GM13976 (cell line): ENCODE results near the gene SH3RF3.

Source experiments
- DNase-seq: peaks from one replicate; pipeline ENCODE4 v3.0.0; 2012; ENCODE audit warnings: low spot score
- CTCF ChIP-seq: IDR thresholded peaks from 2 replicates; pipeline ENCODE4 v1.5.1; 2012; ENCODE audit warnings: borderline replicate concordance, mild to moderate bottlenecking; ENCODE audit not compliant: insufficient read depth; ENCODE audit errors: extremely low read depth, missing control alignments, control extremely low read depth
- in situ Hi-C: fragments of 300-500 bp; cut with MboI; formaldehyde crosslinking; loops from one replicate; pipeline ENCODE4 v1.12.0; 2022; ENCODE audit warnings: low sequenced_read_pairs, mixed read lengths, inconsistent platforms; ENCODE audit not compliant: unreplicated experiment

Gene SH3RF3

GRCh38 chr2:109343460-109343859, 214.5 kb downstream of the SH3RF3 start:
- no peak for DNase-seq
- in situ Hi-C loops = no loop called here
- no peak for TF ChIP-seq CTCF

- DNase-seq = peak; percentile 15
- in situ Hi-C loops = no loop called here
- no peak for TF ChIP-seq CTCF
Measured at GRCh38 chr2:109344270-109344805, 215.3 kb downstream of the SH3RF3 start.

- no peak for TF ChIP-seq CTCF
- no peak for DNase-seq
- in situ Hi-C loops = no loop called here
Measured at GRCh38 chr2:109345091-109345490, 216.1 kb downstream of the SH3RF3 start.

GRCh38 chr2:109345653-109346480, 216.9 kb downstream of the SH3RF3 start:
- DNase-seq = no peak
- TF ChIP-seq CTCF = no peak
- in situ Hi-C loops = no loop called here

- no peak for DNase-seq
- TF ChIP-seq CTCF = no peak
- in situ Hi-C loops = no loop called here
Measured at GRCh38 chr2:109346601-109347228, 217.7 kb downstream of the SH3RF3 start.

- in situ Hi-C loops = no loop called here
- no peak for TF ChIP-seq CTCF
- DNase-seq = peak; percentile 11
Measured at GRCh38 chr2:109347626-109348025, 218.6 kb downstream of the SH3RF3 start.
